Measurements from ENCODE around the gene UBE2F. TPM values are rescaled to one million over a fixed set of nuclear protein-coding genes. Genes with fewer than 3 reads are reported as not detected.
A peak's percentile ranks its signal among the peaks of the same experiment; 100 is the strongest.

Gene UBE2F
- total and polyA plus RNA-seq, 9 of the 15 experiments (the other 6 are each of a cell fraction or from before 2014, with no cell fraction given), result 18.1 to 88.1 (median 53.0) TPM

GRCh38 chr2:237996021-237996593 is 29.3 kb downstream of the UBE2F start:
- ATAC-seq (no peak), DNase-seq (ENCODE audit: extremely low read depth in 1 of 4, low spot score in 3 of 4) (no peak), FAIRE-seq (no peak)
- BruUV-seq (replicated peaks), result no TSS peak
- Histone ChIP-seq H3K4me3 (no peak overlapping the region), H3K36me3 (ENCODE audit: control insufficient read depth, insufficient read depth, low read length) (peaks cover 38% of the 10 kb centered on the region; the same call in 1 of the 3 replicates), H2AFZ (ENCODE audit: low read depth, low read length) (no peak overlapping the region), H3K27me3 (ENCODE audit: control insufficient read depth in 2 of 2, insufficient read depth in 2 of 2, low read length in 2 of 2) (no peaks in the 10 kb centered on the region), H3K79me2 (ENCODE audit: control insufficient read depth, insufficient read depth, low read length) (peaks cover 2% of the 10 kb centered on the region; the same call in 2 of the 3 replicates), H3K9me1 (ENCODE audit: control insufficient read depth, insufficient read depth, low read length) (no peaks in the 10 kb centered on the region), H3K27ac (ENCODE audit: extremely low read depth, low read depth, low read length) (0 out of 3 replicates have a peak overlapping the region, but pooled peaks have one; percentile 22), H3K4me2 (ENCODE audit: insufficient read depth, low read length) (no peak overlapping the region), H3K9me3 (replicated peaks; ENCODE audit: control insufficient read depth, insufficient read depth, low read depth, low read length) (no peaks in the 10 kb centered on the region), H4K20me1 (replicated peaks; ENCODE audit: control insufficient read depth, insufficient read depth, low read length) (no peaks in the 10 kb centered on the region), H3K9ac (ENCODE audit: insufficient read depth in 1 of 2, low read depth in 2 of 2, low read length in 2 of 2) (no peak overlapping the region; a peak in 1 of 4 replicates), H3K4me1 (replicated peaks in 1 of 2; ENCODE audit: control insufficient read depth in 2 of 2, insufficient read depth in 2 of 2, low read length in 2 of 2) (peaks cover 0 to 2% of the 10 kb centered on the region in 2 experiments; a peak in 1 of 5 replicates)
- intact Hi-C loops (cut with micrococcal nuclease) (no loop called here), in situ Hi-C loops (cut with MboI) (no loop called here)
- CTCF ChIA-PET (ENCODE audit: low intra/inter-chr PET ratio), result no interaction called here
- WGBS (ENCODE audit: insufficient coverage, low coverage, missing lambda C conversion rate), result 53% methylated on average over 5 of the region's 9 CpGs
- POLR2A ChIA-PET, result no interaction called here
- TF ChIP-seq MYBL2 (IDR thresholded peaks at IDR 0.05; ENCODE audit: low read depth) (no peak), MYBL2 (CRISPR knock-in tag; IDR thresholded peaks at IDR 0.05; ENCODE audit: borderline replicate concordance) (no peak), NCOA2 (IDR thresholded peaks at IDR 0.05; ENCODE audit: partially characterized antibody in 2 of 2) (no peak), FOSL1 (tag; conservative IDR thresholded peaks at IDR 0.05) (no peak), ZNF449 (CRISPR knock-in tag; IDR thresholded peaks at IDR 0.05) (no peak), SIN3A (IDR thresholded peaks at IDR 0.05; ENCODE audit: borderline replicate concordance in 2 of 2, control insufficient read depth in 1 of 2, low read depth in 2 of 2, low read length in 2 of 2) (no peak), ZNF639 (CRISPR knock-in tag; conservative IDR thresholded peaks at IDR 0.05 in 1 of 2, IDR thresholded peaks at IDR 0.05 in 1 of 2) (no peak), C11orf30 (IDR thresholded peaks at IDR 0.05; ENCODE audit: low read depth) (no peak), HBP1 (CRISPR knock-in tag; IDR thresholded peaks at IDR 0.05) (no peak), PTRF (tag; IDR thresholded peaks at IDR 0.05) (no peak)

All from K562 (cell line).